SK-N-SH treated with all-trans-retinoic acid at 6 μM for 48 hours (cell line): Measurements from ENCODE around the gene CDK15.

ENCODE experiments used
- ATAC-seq: fragments of 200-7000 bp; cut with Tn5 transposase; 3 replicates; pipeline ENCODE4 v1.9.1; 2020; ENCODE audit warnings: mild to moderate bottlenecking, moderate library complexity
- ARNTL ChIP-seq: fragments of 450-650 bp; formaldehyde crosslinking; IDR thresholded peaks from 2 replicates; pipeline ENCODE4 v1.5.0; 2020; ENCODE audit warnings: low read depth, mild to moderate bottlenecking, moderate library complexity, borderline replicate concordance
- BACH2 ChIP-seq: fragments of 250-450 bp; sonication (Bioruptor Pico); IDR thresholded peaks from 2 replicates; pipeline ENCODE4 v1.9.0; 2021; ENCODE audit warnings: mild to moderate bottlenecking, borderline replicate concordance
- CREB5 ChIP-seq: fragments of 250-450 bp; sonication (Bioruptor Pico); IDR thresholded peaks from 2 replicates; pipeline ENCODE4 v1.5.1; 2020; ENCODE audit warnings: low read depth, mild to moderate bottlenecking, moderate library complexity
- CSDC2 ChIP-seq: fragments of 250-450 bp; sonication (Bioruptor Pico); IDR thresholded peaks from 2 replicates; pipeline ENCODE4 v1.5.0; 2020; ENCODE audit warnings: mild to moderate bottlenecking, moderate library complexity
- CSRNP3 ChIP-seq: fragments of 250-450 bp; sonication (Bioruptor Pico); IDR thresholded peaks from 2 replicates; pipeline ENCODE4 v1.5.1; 2021; ENCODE audit warnings: mild to moderate bottlenecking, moderate library complexity
- ESRRG ChIP-seq: fragments of 250-450 bp; sonication (Bioruptor Pico); IDR thresholded peaks from 2 replicates; pipeline ENCODE4 v1.6.1; 2021; ENCODE audit warnings: mild to moderate bottlenecking
- GLIS3 ChIP-seq: fragments of 250-450 bp; sonication (Bioruptor Pico); IDR thresholded peaks from 2 replicates; pipeline ENCODE4 v1.5.0; 2020; ENCODE audit warnings: mild to moderate bottlenecking, moderate library complexity
- OSR1 ChIP-seq: fragments of 250-450 bp; sonication (Bioruptor Pico); IDR thresholded peaks from 2 replicates; pipeline ENCODE4 v1.8.0; 2022; ENCODE audit warnings: moderate library complexity, mild to moderate bottlenecking, inconsistent platforms
- POU6F1 ChIP-seq: fragments of 250-450 bp; sonication (Bioruptor Pico); IDR thresholded peaks from 2 replicates; pipeline ENCODE4 v1.8.0; 2021; ENCODE audit warnings: low read depth, mild to moderate bottlenecking, moderate library complexity, borderline replicate concordance
- PPARA ChIP-seq: fragments of 250-450 bp; sonication (Bioruptor Pico); IDR thresholded peaks from 2 replicates; pipeline ENCODE4 v1.5.0; 2020; ENCODE audit warnings: mild to moderate bottlenecking, borderline replicate concordance
- RARB ChIP-seq: fragments of 250-450 bp; sonication (Bioruptor Pico); IDR thresholded peaks from 2 replicates; pipeline ENCODE4 v1.8.0; 2021; ENCODE audit warnings: mild to moderate bottlenecking, moderate library complexity
- TCF4 ChIP-seq: fragments of 250-450 bp; sonication (Bioruptor Pico); IDR thresholded peaks from 2 replicates; pipeline ENCODE4 v1.8.0; 2021; ENCODE audit warnings: mild to moderate bottlenecking, moderate library complexity, borderline replicate concordance
- TSHZ2 ChIP-seq: fragments of 250-450 bp; sonication (Bioruptor Pico); IDR thresholded peaks from 2 replicates; pipeline ENCODE4 v1.5.0; 2020; ENCODE audit warnings: mild to moderate bottlenecking, moderate library complexity
- ZC3H10 ChIP-seq: fragments of 250-450 bp; sonication (Bioruptor Pico); IDR thresholded peaks from 2 replicates; pipeline ENCODE4 v1.5.1; 2021; ENCODE audit warnings: mild to moderate bottlenecking, moderate library complexity
- ZFP3 ChIP-seq: fragments of 250-450 bp; sonication (Bioruptor Pico); IDR thresholded peaks from 2 replicates; pipeline ENCODE4 v1.5.0; 2020; ENCODE audit warnings: mild to moderate bottlenecking, moderate library complexity
- ZFP30 ChIP-seq: fragments of 450-650 bp; formaldehyde crosslinking; IDR thresholded peaks from 2 replicates; pipeline ENCODE4 v1.5.0; 2022; ENCODE audit warnings: mild to moderate bottlenecking, moderate library complexity
- ZNF70 ChIP-seq: fragments of 450-650 bp; formaldehyde crosslinking; IDR thresholded peaks from 2 replicates; pipeline ENCODE4 v1.5.0; 2020; ENCODE audit warnings: mild to moderate bottlenecking, moderate library complexity
- ZNF8 ChIP-seq: fragments of 450-650 bp; formaldehyde crosslinking; IDR thresholded peaks from 2 replicates; pipeline ENCODE4 v1.5.0; 2020; ENCODE audit warnings: mild to moderate bottlenecking, moderate library complexity
- TF ChIP-seq, protein P1 (sequence below): fragments of 250-450 bp; sonication (Bioruptor Pico); IDR thresholded peaks from 2 replicates; pipeline ENCODE4 v1.8.0; 2020; ENCODE audit warnings: mild to moderate bottlenecking, moderate library complexity, borderline replicate concordance

Gene CDK15

DNA sequence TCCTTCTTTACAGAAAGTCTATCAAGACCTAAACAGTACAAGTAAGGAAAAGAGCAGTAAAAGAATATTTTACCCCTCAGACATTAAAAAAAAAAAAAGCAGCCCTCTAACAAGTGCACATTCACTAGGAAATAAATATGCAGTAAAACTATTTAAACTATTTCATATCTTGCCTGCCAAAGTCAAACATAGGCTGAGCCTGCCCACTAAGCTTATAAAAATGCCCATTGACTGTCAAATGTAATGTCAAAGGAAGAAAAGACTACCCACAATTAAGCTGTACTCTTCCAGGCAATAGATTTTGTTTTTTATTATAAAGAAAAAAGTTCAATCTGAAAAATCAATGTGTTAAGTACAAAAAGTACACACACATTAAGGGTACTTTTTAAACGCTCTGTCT is 37.4 kb upstream of the CDK15 start:
- peak; percentile 93 for ATAC-seq
- TF ChIP-seq CSDC2: no peak

DNA sequence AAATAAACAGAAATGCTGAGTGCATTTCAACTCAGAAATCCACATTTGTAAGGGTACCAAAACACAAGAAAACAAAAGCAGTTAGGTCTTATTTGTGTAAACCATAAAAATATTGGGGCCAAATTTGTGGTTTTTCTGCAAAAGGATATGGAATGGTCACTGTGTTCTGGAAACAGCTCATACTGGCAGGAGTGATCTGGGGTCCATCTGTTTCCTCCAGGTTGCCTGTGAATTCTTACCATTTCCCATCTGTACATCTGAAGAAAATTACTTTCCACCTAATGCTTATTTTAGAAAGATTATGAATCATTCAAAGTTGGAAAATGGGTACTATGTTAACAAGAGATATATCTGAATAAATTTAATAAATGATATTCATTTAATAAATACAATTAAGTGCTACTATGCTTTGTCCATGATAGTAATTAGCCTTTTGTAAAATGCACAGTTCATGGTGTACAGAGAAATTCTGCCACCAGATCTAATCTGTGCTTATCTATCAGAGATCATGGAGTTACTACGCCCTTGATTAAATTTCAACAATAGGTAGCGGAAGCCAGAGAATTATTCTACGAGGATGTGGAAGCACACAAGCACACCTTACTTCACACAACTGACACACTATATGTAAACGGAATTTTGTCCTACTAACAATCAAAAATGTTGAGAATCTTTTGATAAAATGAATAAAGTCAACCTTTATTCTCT is 36.5 kb upstream of the CDK15 start:
- ATAC-seq: peak; percentile 64
- TF ChIP-seq ZNF8 (CRISPR knock-in tag) (no peak), BACH2 (CRISPR knock-in tag) (no peak), ZC3H10 (CRISPR knock-in tag) (no peak), ESRRG (CRISPR knock-in tag) (no peak), OSR1 (CRISPR knock-in tag) (no peak), POU6F1 (CRISPR knock-in tag) (no peak), CSDC2 (no peak), RARB (CRISPR knock-in tag) (no peak), ZFP30 (CRISPR knock-in tag) (no peak), ZFP3 (CRISPR knock-in tag) (no peak), ZNF70 (CRISPR knock-in tag) (no peak), TSHZ2 (CRISPR knock-in tag) (no peak), CSRNP3 (CRISPR knock-in tag) (no peak), PPARA (CRISPR knock-in tag) (no peak), GLIS3 (CRISPR knock-in tag) (no peak), ARNTL (CRISPR knock-in tag) (no peak)
- TF ChIP-seq, protein P1, sequence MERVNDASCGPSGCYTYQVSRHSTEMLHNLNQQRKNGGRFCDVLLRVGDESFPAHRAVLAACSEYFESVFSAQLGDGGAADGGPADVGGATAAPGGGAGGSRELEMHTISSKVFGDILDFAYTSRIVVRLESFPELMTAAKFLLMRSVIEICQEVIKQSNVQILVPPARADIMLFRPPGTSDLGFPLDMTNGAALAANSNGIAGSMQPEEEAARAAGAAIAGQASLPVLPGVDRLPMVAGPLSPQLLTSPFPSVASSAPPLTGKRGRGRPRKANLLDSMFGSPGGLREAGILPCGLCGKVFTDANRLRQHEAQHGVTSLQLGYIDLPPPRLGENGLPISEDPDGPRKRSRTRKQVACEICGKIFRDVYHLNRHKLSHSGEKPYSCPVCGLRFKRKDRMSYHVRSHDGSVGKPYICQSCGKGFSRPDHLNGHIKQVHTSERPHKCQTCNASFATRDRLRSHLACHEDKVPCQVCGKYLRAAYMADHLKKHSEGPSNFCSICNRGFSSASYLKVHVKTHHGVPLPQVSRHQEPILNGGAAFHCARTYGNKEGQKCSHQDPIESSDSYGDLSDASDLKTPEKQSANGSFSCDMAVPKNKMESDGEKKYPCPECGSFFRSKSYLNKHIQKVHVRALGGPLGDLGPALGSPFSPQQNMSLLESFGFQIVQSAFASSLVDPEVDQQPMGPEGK (CRISPR knock-in tag): no peak

GRCh38 chr2:201773990-201774389 is 32.3 kb upstream of the CDK15 start:
- no peak for ATAC-seq
- TF ChIP-seq POU6F1 (CRISPR knock-in tag) (no peak), ARNTL (CRISPR knock-in tag) (no peak), TCF4 (CRISPR knock-in tag) (no peak), CREB5 (no peak), ZNF70 (CRISPR knock-in tag) (no peak), CSRNP3 (CRISPR knock-in tag) (no peak), TSHZ2 (CRISPR knock-in tag) (no peak), ZFP30 (CRISPR knock-in tag) (no peak)
- TF ChIP-seq, protein P1 (CRISPR knock-in tag): no peak
